H1 (cell line): ENCODE results near the gene TET2. TPM values are rescaled to one million over a fixed set of nuclear protein-coding genes. Genes with fewer than 3 reads are reported as not detected.

Source experiments
- ASH2L ChIP-seq: fragments of 200-600, 300-600 bp; sonication (generic); IDR thresholded peaks from one replicate; pipeline ENCODE4 v1.7.1; 2017; ENCODE audit warnings: low read length
- KDM4A ChIP-seq: IDR thresholded peaks from one replicate; pipeline ENCODE4 v1.7.1; 2012; ENCODE audit warnings: low read depth, mild to moderate bottlenecking, moderate library complexity, low read length, inconsistent platforms; ENCODE audit not compliant: severe bottlenecking
- PHF8 ChIP-seq: fragments of 200-600 bp; sonication (generic); conservative IDR thresholded peaks from 2 replicates; pipeline ENCODE4 v1.7.1; 2012; ENCODE audit warnings: low read depth, mild to moderate bottlenecking, inconsistent platforms, low read length, moderate library complexity
- YY1 ChIP-seq: IDR thresholded peaks from 2 replicates; pipeline ENCODE4 v1.6.1; 2011; ENCODE audit warnings: low read depth, mild to moderate bottlenecking, low read length
- polyA plus RNA-seq, 7 experiments: library from polyadenylated mRNA; depleted of rRNA in 3 of 7; stranded (reverse) in 5 of 7; unstranded in 2 of 7; fragments of >200 nt in 5 of 7; fragments of 200-250 nt in 2 of 7; gene quantifications; 1 replicate in 5 of 7; 2 replicates in 1 of 7; 4 replicates in 1 of 7; pipeline versions ENCODE4 v1.2.1 to v1.2.3, GENCODE V29; 2011 to 2013; ENCODE audit warnings: missing spikeins in 2 of 7, mixed read lengths in 2 of 7
- total RNA-seq: library from RNA; stranded (reverse); fragmentation: NEBNext Ultra II Directional; extraction: Animal tissue kit (Norgen Biotek cat#: 25700); gene quantifications from 2 replicates; pipeline ENCODE4 v1.2.1, GENCODE V29; 2021

TET2 gene
- total and polyA plus RNA-seq, 2 of the 8 experiments (the other 6 are each of a cell fraction or from before 2014, with no cell fraction given) = 1.0 to 2.6 TPM

GRCh38 chr4:105146276-105147015, at the start of gene TET2 (continued):
- peak; percentile 91 for TF ChIP-seq YY1
- peak; percentile 28; the same call in 1 of the 2 replicates for TF ChIP-seq PHF8
- peak; percentile 62 for TF ChIP-seq KDM4A
- no peak for TF ChIP-seq ASH2L
